HEK293 (cell line): ENCODE data around the gene PLP2.
"Not testable (repeated sequence)": the region's sequence is repeated elsewhere in the genome, so short reads cannot be mapped to it uniquely, and the experiment has no call there.

Source experiments
- MEIS1 ChIP-seq: sonication (generic); formaldehyde crosslinking; IDR thresholded peaks from 2 replicates; pipeline ENCODE4 v1.8.1; 2022; ENCODE audit warnings: missing genetic modification reagents, mild to moderate bottlenecking, borderline replicate concordance
- REPIN1 ChIP-seq: fragments of 450-650 bp; formaldehyde crosslinking; IDR thresholded peaks from 2 replicates; pipeline ENCODE4 v1.5.1; 2017; ENCODE audit warnings: missing biosample characterization, missing genetic modification characterization, low read depth
- ZNF24 ChIP-seq: fragments of 450-650 bp; formaldehyde crosslinking; IDR thresholded peaks from 2 replicates; pipeline ENCODE4 v1.5.1; 2016; ENCODE audit warnings: missing biosample characterization, missing genetic modification characterization

- TF ChIP-seq ZNF24; REPIN1 (tag by site-specific recombination); MEIS1 (CRISPR knock-in tag): not testable (repeated sequence)
Measured at GRCh38 chrX:49143154-49143553, 28.5 kb upstream of the PLP2 start.
